HG03139 (cell line): ENCODE measurements around the gene CAMTA1.
"Not testable (repeated sequence)": the region's sequence is repeated elsewhere in the genome, so short reads cannot be mapped to it uniquely, and the experiment has no call there.

Experiments used
- ATAC-seq: cut with Tn5 transposase; IDR thresholded peaks from one replicate; pipeline ENCODE4 v1.9.1; 2021; ENCODE audit not compliant: unreplicated experiment

Gene CAMTA1

GRCh38 chr1:7375329-7375728 is 590.1 kb downstream of the CAMTA1 start:
- no peak for ATAC-seq

GRCh38 chr1:7375781-7376660 is 590.8 kb downstream of the CAMTA1 start:
- no peak for ATAC-seq

GRCh38 chr1:7376676-7377075 is 591.4 kb downstream of the CAMTA1 start:
- no peak for ATAC-seq

- no peak for ATAC-seq
These were observed 593.3 kb downstream of the CAMTA1 start for GRCh38 chr1:7378346-7379130.

- no peak for ATAC-seq
These were observed 594.3 kb downstream of the CAMTA1 start for GRCh38 chr1:7379441-7379971.

GRCh38 chr1:7380068-7380467 is 594.8 kb downstream of the CAMTA1 start:
- not testable (repeated sequence) for ATAC-seq

GRCh38 chr1:7380712-7381111 is 595.5 kb downstream of the CAMTA1 start:
- ATAC-seq = no peak

- ATAC-seq = not testable (repeated sequence)
These were observed 596.5 kb downstream of the CAMTA1 start for GRCh38 chr1:7381729-7382128.

GRCh38 chr1:7382971-7383370 is 597.7 kb downstream of the CAMTA1 start:
- ATAC-seq = no peak

GRCh38 chr1:7383671-7384520 is 598.6 kb downstream of the CAMTA1 start:
- ATAC-seq = no peak

GRCh38 chr1:7384679-7385078 is 599.4 kb downstream of the CAMTA1 start:
- no peak for ATAC-seq

GRCh38 chr1:7385471-7386225 is 600.4 kb downstream of the CAMTA1 start:
- ATAC-seq = no peak

GRCh38 chr1:7386226-7387052 is 601.2 kb downstream of the CAMTA1 start:
- ATAC-seq = no peak

GRCh38 chr1:7387053-7387927 is 602.0 kb downstream of the CAMTA1 start:
- no peak for ATAC-seq

GRCh38 chr1:7388141-7388487 is 602.9 kb downstream of the CAMTA1 start:
- ATAC-seq = no peak

- ATAC-seq = no peak
These were observed 603.4 kb downstream of the CAMTA1 start for GRCh38 chr1:7388488-7389185.

GRCh38 chr1:7389201-7389905 is 604.1 kb downstream of the CAMTA1 start:
- no peak for ATAC-seq
